Measurements from ENCODE around the gene TMEM63B. TPM values are rescaled to one million over a fixed set of nuclear protein-coding genes. Genes with fewer than 3 reads are reported as not detected.

Gene TMEM63B
- polyA plus RNA-seq, 2 of the 4 experiments (the other 2 are of a cell fraction), result 21.6 to 24.0 TPM

- Histone ChIP-seq H3K4me1 (peaks cover 11% of the 10 kb centered on the region; the same call in 2 of the 3 replicates), H3K4me3 (no peak overlapping the region), H3K9me3 (no peaks in the 10 kb centered on the region), H3K27ac (no peak overlapping the region), H3K4me2 (no peak overlapping the region)
- ChIA-PET POLR2A (no interaction called here), CTCF (interaction anchor here (1.1 to 2.1 kb wide), 3 partner anchors 14 to 39 kb away, joined by 3 to 12 read pairs (median 4); no protein-coding TSS in a partner anchor)
- no peak for FAIRE-seq
- ATAC-seq, result no peak
- 92% methylated on average over 9 of the region's 10 CpGs for WGBS (ENCODE audit: missing lambda C conversion rate)
- TF ChIP-seq CHD2 (IDR thresholded peaks at IDR 0.05; ENCODE audit: low read length, partially characterized antibody), result no peak
- no peak for TF ChIP-seq CHD4 (IDR thresholded peaks at IDR 0.05; ENCODE audit: borderline replicate concordance)
- TF ChIP-seq, protein P1, sequence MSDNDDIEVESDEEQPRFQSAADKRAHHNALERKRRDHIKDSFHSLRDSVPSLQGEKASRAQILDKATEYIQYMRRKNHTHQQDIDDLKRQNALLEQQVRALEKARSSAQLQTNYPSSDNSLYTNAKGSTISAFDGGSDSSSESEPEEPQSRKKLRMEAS (IDR thresholded peaks at IDR 0.05), result no peak
- TF ChIP-seq ZNF302 (CRISPR knock-in tag; IDR thresholded peaks at IDR 0.05), result no peak
- TF ChIP-seq KDM1A (IDR thresholded peaks at IDR 0.05; ENCODE audit: low read depth), result no peak
- TF ChIP-seq ATOH8 (CRISPR knock-in tag; IDR thresholded peaks at IDR 0.05; ENCODE audit: low read depth), result no peak
- TF ChIP-seq USF2 (IDR thresholded peaks at IDR 0.05), result no peak
- no peak for TF ChIP-seq CEBPB (IDR thresholded peaks at IDR 0.05)
- TF ChIP-seq, protein P2, sequence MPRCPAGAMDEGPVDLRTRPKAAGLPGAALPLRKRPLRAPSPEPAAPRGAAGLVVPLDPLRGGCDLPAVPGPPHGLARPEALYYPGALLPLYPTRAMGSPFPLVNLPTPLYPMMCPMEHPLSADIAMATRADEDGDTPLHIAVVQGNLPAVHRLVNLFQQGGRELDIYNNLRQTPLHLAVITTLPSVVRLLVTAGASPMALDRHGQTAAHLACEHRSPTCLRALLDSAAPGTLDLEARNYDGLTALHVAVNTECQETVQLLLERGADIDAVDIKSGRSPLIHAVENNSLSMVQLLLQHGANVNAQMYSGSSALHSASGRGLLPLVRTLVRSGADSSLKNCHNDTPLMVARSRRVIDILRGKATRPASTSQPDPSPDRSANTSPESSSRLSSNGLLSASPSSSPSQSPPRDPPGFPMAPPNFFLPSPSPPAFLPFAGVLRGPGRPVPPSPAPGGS (IDR thresholded peaks at IDR 0.05), result no peak
- TF ChIP-seq RCOR1 (IDR thresholded peaks at IDR 0.05; ENCODE audit: low read depth, low read length), result no peak
- no peak for TF ChIP-seq RFX5 (IDR thresholded peaks at IDR 0.05)
- TF ChIP-seq SREBF2 (IDR thresholded peaks at IDR 0.05), result no peak
- TF ChIP-seq, protein P3, sequence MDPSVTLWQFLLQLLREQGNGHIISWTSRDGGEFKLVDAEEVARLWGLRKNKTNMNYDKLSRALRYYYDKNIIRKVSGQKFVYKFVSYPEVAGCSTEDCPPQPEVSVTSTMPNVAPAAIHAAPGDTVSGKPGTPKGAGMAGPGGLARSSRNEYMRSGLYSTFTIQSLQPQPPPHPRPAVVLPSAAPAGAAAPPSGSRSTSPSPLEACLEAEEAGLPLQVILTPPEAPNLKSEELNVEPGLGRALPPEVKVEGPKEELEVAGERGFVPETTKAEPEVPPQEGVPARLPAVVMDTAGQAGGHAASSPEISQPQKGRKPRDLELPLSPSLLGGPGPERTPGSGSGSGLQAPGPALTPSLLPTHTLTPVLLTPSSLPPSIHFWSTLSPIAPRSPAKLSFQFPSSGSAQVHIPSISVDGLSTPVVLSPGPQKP (IDR thresholded peaks at IDR 0.05; ENCODE audit: low read depth, low read length), result no peak
- no peak for TF ChIP-seq MYC (IDR thresholded peaks at IDR 0.05; ENCODE audit: borderline replicate concordance, low read length)
- TF ChIP-seq TFCP2L1 (CRISPR knock-in tag; IDR thresholded peaks at IDR 0.05), result no peak
- TF ChIP-seq POLR2AphosphoS2 (conservative IDR thresholded peaks at IDR 0.05; ENCODE audit: low read length), result no peak
- TF ChIP-seq FOSB (CRISPR knock-in tag; IDR thresholded peaks at IDR 0.05), result no peak
- TF ChIP-seq EHF (CRISPR knock-in tag; IDR thresholded peaks at IDR 0.05), result no peak
- TF ChIP-seq HOXB5 (CRISPR knock-in tag; IDR thresholded peaks at IDR 0.05), result no peak
- DNase-seq (ENCODE audit: low read depth in 1 of 2, low spot score in 1 of 2), result no peak
These were observed 7.9 kb downstream of the TMEM63B start for GRCh38 chr6:44135173-44135758.

DNA sequence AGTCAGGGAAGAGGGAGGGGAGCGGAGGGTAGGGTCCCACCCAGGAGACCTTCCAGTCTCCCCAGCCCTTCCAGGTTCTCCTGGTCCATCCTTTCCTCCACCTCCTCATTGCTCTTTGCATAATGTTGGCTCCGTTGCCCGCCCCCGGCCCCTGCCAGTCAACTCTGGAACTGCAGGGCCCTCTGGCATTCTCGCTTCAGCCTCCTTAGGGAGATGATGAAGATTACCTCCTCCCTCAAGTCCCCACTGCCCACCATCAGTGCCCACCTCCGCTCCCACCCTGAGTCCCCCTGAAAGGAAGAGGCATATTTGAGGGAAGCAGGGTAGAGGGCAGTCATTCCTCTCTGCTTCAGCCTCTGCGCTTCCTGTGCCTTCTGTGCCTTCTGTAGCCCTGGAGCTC is 8.5 kb downstream of the TMEM63B start:
- Histone ChIP-seq H3K4me2 (no peak overlapping the region), H3K4me3 (no peak overlapping the region), H3K4me1 (peaks cover 11% of the 10 kb centered on the region; the same call in 2 of the 3 replicates), H3K9me3 (no peaks in the 10 kb centered on the region), H3K27ac (no peak overlapping the region)
- ChIA-PET CTCF (interaction anchor here (1.1 to 1.3 kb wide), 2 partner anchors 13 to 39 kb away, joined by 3 to 4 read pairs; no protein-coding TSS in a partner anchor), POLR2A (no interaction called here)
- ATAC-seq, result no peak
- no peak for DNase-seq (ENCODE audit: low read depth in 1 of 2, low spot score in 1 of 2)
- 87% methylated on average over 7 of the region's 7 CpGs for WGBS (ENCODE audit: missing lambda C conversion rate)
- no peak for FAIRE-seq
- TF ChIP-seq CTCF (IDR thresholded peaks at IDR 0.05) (no peak), HES2 (IDR thresholded peaks at IDR 0.05) (no peak), HOXB13 (CRISPR knock-in tag; IDR thresholded peaks at IDR 0.05; ENCODE audit: low read depth) (no peak), CEBPB (IDR thresholded peaks at IDR 0.05) (no peak), KDM5A (IDR thresholded peaks at IDR 0.05) (no peak), RARB (CRISPR knock-in tag; IDR thresholded peaks at IDR 0.05) (no peak), RNF2 (IDR thresholded peaks at IDR 0.05; ENCODE audit: borderline replicate concordance, low read depth) (no peak), NR3C1 (IDR thresholded peaks at IDR 0.05) (no peak), E2F6 (IDR thresholded peaks at IDR 0.05; ENCODE audit: borderline replicate concordance, low read depth) (no peak), RAD21 (conservative IDR thresholded peaks at IDR 0.05 in 1 of 2, IDR thresholded peaks at IDR 0.05 in 1 of 2) (no peak), BHLHE40 (IDR thresholded peaks at IDR 0.05; ENCODE audit: low read depth, low read length) (no peak)
- TF ChIP-seq, protein P2 (IDR thresholded peaks at IDR 0.05), result no peak
